PFSK-1 (cell line): Measurements from ENCODE around the gene CTSE.

Experiments
- FOXP2 ChIP-seq: optimal IDR thresholded peaks from 2 replicates; pipeline ENCODE3; 2011; ENCODE audit warnings: borderline replicate concordance, control low read depth, inconsistent platforms; ENCODE audit not compliant: insufficient read depth; ENCODE audit errors: extremely low read length, extremely low read depth
- POLR2AphosphoS5 ChIP-seq: IDR thresholded peaks from 2 replicates; pipeline ENCODE4 v1.6.1; 2012; ENCODE audit warnings: low read depth, mild to moderate bottlenecking, control low read depth, low read length, moderate library complexity
- REST ChIP-seq, 2 experiments: IDR thresholded peaks; 2 replicates each; pipeline versions ENCODE4 v1.6.1 to v1.8.0; 2011 to 2012; ENCODE audit warnings: low read depth in 2 of 2, low read length in 2 of 2, control low read depth in 1 of 2, inconsistent platforms in 1 of 2, mild to moderate bottlenecking in 1 of 2, moderate library complexity in 1 of 2; ENCODE audit not compliant: insufficient read depth in 1 of 2
- SIN3A ChIP-seq: IDR thresholded peaks from 2 replicates; pipeline ENCODE4 v1.6.1; 2012; ENCODE audit warnings: mild to moderate bottlenecking, low read length, moderate library complexity, borderline replicate concordance; ENCODE audit not compliant: insufficient read depth
- TAF1 ChIP-seq: IDR thresholded peaks from 2 replicates; pipeline ENCODE4 v1.6.1; 2012; ENCODE audit warnings: low read length, control low read depth, borderline replicate concordance; ENCODE audit not compliant: insufficient read depth

The CTSE gene

GRCh38 chr1:206002871-206003801, 20.6 kb downstream of the CTSE start, which contains the start of gene RAB7B:
Gene RAB7B (minus strand): TSS chr1:206003395. CDS start chr1:205994135, 9,260 bp downstream.
- TF ChIP-seq TAF1: no peak

- TF ChIP-seq REST (IDR thresholded peaks at IDR 0.05; ENCODE audit: insufficient read depth in 1 of 2, low read depth in 2 of 2, low read length in 2 of 2) (no peak), POLR2AphosphoS5 (no peak), TAF1 (no peak), FOXP2 (no peak), SIN3A (no peak)
Measured at GRCh38 chr1:206002160-206002559, 21.5 kb downstream of the CTSE start.

- TF ChIP-seq FOXP2 (no peak), SIN3A (no peak), REST (IDR thresholded peaks at IDR 0.05; ENCODE audit: insufficient read depth in 1 of 2, low read depth in 2 of 2, low read length in 2 of 2) (no peak), POLR2AphosphoS5 (no peak), TAF1 (no peak)
Measured at GRCh38 chr1:206001476-206001888, 22.2 kb downstream of the CTSE start.

- TF ChIP-seq REST (IDR thresholded peaks at IDR 0.05; ENCODE audit: insufficient read depth in 1 of 2, low read depth in 2 of 2, low read length in 2 of 2) (no peak), SIN3A (no peak), POLR2AphosphoS5 (no peak), TAF1 (no peak), FOXP2 (no peak)
Measured at GRCh38 chr1:206000641-206001339, 22.9 kb downstream of the CTSE start.

GRCh38 chr1:205998457-205999241, 25.0 kb downstream of the CTSE start:
- TF ChIP-seq POLR2AphosphoS5 (no peak), FOXP2 (no peak), SIN3A (no peak), REST (IDR thresholded peaks at IDR 0.05; ENCODE audit: insufficient read depth in 1 of 2, low read depth in 2 of 2, low read length in 2 of 2) (no peak), TAF1 (no peak)
